ENCODE data around the gene AZU1. TPM values are rescaled to one million over a fixed set of nuclear protein-coding genes. Genes with fewer than 3 reads are reported as not detected.

The AZU1 gene
- total and polyA plus RNA-seq, 2 of the 8 experiments (the other 6 are each of a cell fraction or from before 2014, with no cell fraction given), result 0.80 to 1.3 TPM

GRCh38 chr19:788983-789700 lies 38.5 kb upstream of the AZU1 start (continued):
- TF ChIP-seq CTCF (IDR thresholded peaks at IDR 0.05; ENCODE audit: control extremely low read depth in 1 of 3, insufficient read depth in 1 of 3, low read depth in 1 of 3, low read length in 3 of 3), result peak in 2 of 3 experiments; percentile 11 to 14; a peak in 2 of 4 replicates
